WTC11 (cell line): Measurements from ENCODE around the gene TREM2. TPM values are rescaled to one million over a fixed set of nuclear protein-coding genes. Genes with fewer than 3 reads are reported as not detected.

Source experiments
- ATAC-seq: fragments of 200-7000 bp; cut with Tn5 transposase; 2 replicates; pipeline ENCODE4 v1.10.0; 2021; ENCODE audit warnings: mild to moderate bottlenecking, moderate library complexity
- CTCF ChIA-PET: fragments of 300-600 bp; sonication (Branson Sonifier 250); formaldehyde crosslinking; loops from one replicate; lab custom pipeline; 2021; ENCODE audit warnings: antibody characterized with exemption; lab: Charles Lee
- POLR2A ChIA-PET: fragments of 350-600 bp; sonication (Branson Sonifier 250); formaldehyde crosslinking; loops from one replicate; lab custom pipeline; 2021; ENCODE audit warnings: antibody characterized with exemption; lab: Charles Lee
- DNase-seq: peaks from one replicate; pipeline ENCODE4 v3.0.0; 2021; ENCODE audit warnings: low spot score
- H3K27ac Mint-ChIP-seq: 2 replicates; pipeline ENCODE4 v1.8.0; 2021; ENCODE audit warnings: mixed read lengths
- H3K27me3 Mint-ChIP-seq: 2 replicates; pipeline ENCODE4 v1.8.0; 2021; ENCODE audit warnings: low read depth, mild to moderate bottlenecking, moderate library complexity, mixed read lengths
- H3K36me3 Mint-ChIP-seq: 2 replicates; pipeline ENCODE4 v1.8.0; 2021; ENCODE audit warnings: mixed read lengths
- H3K4me1 Mint-ChIP-seq: 2 replicates; pipeline ENCODE4 v1.8.0; 2022; ENCODE audit warnings: mixed read lengths
- H3K4me3 Mint-ChIP-seq: 2 replicates; pipeline ENCODE4 v1.8.0; 2021; ENCODE audit warnings: mild to moderate bottlenecking, moderate library complexity, mixed read lengths
- H3K9me3 Mint-ChIP-seq: 2 replicates; pipeline ENCODE4 v1.8.0; 2021; ENCODE audit warnings: mixed read lengths
- CREB1 ChIP-seq: sonication (generic); formaldehyde crosslinking; IDR thresholded peaks from 2 replicates; pipeline ENCODE4 v1.8.0; 2023; ENCODE audit warnings: mild to moderate bottlenecking, missing genetic modification reagents
- ETV6 ChIP-seq: sonication (generic); formaldehyde crosslinking; IDR thresholded peaks from 2 replicates; pipeline ENCODE4 v1.8.1; 2022; ENCODE audit warnings: mild to moderate bottlenecking, missing genetic modification reagents
- FOXK1 ChIP-seq: sonication (generic); formaldehyde crosslinking; IDR thresholded peaks from 2 replicates; pipeline ENCODE4 v1.8.0; 2022; ENCODE audit warnings: mild to moderate bottlenecking, moderate library complexity, missing genetic modification reagents
- IRF2 ChIP-seq: sonication (generic); formaldehyde crosslinking; IDR thresholded peaks from 2 replicates; pipeline ENCODE4 v1.8.0; 2022; ENCODE audit warnings: low read depth, missing genetic modification reagents, borderline replicate concordance
- JAZF1 ChIP-seq: fragments of 250-450 bp; sonication (Bioruptor Pico); IDR thresholded peaks from 2 replicates; pipeline ENCODE4 v1.9.0; 2021; ENCODE audit warnings: moderate library complexity, mild to moderate bottlenecking, inconsistent platforms
- MYBL2 ChIP-seq: sonication (generic); formaldehyde crosslinking; IDR thresholded peaks from 2 replicates; pipeline ENCODE4 v1.8.1; 2023; ENCODE audit warnings: mild to moderate bottlenecking, moderate library complexity, missing genetic modification reagents
- NR2C2 ChIP-seq: sonication (generic); formaldehyde crosslinking; IDR thresholded peaks from 2 replicates; pipeline ENCODE4 v1.8.0; 2022; ENCODE audit warnings: mild to moderate bottlenecking, missing genetic modification reagents
- NR3C1 ChIP-seq: sonication (generic); formaldehyde crosslinking; conservative IDR thresholded peaks from 2 replicates; pipeline ENCODE4 v1.8.1; 2023; ENCODE audit warnings: low read depth, mild to moderate bottlenecking, missing genetic modification reagents
- SOX15 ChIP-seq: fragments of 250-450 bp; sonication (Bioruptor Pico); IDR thresholded peaks from 2 replicates; pipeline ENCODE4 v1.9.0; 2021; ENCODE audit warnings: mild to moderate bottlenecking
- TP53 ChIP-seq: sonication (generic); formaldehyde crosslinking; IDR thresholded peaks from 2 replicates; pipeline ENCODE4 v1.8.1; 2023; ENCODE audit warnings: mild to moderate bottlenecking, missing genetic modification reagents
- ZNF317 ChIP-seq: sonication (generic); formaldehyde crosslinking; IDR thresholded peaks from 2 replicates; pipeline ENCODE4 v1.8.1; 2023; ENCODE audit warnings: low read depth, mild to moderate bottlenecking, moderate library complexity, missing genetic modification reagents, borderline replicate concordance
- ZNF423 ChIP-seq: fragments of 250-450 bp; sonication (Bioruptor Pico); IDR thresholded peaks from 2 replicates; pipeline ENCODE4 v2.1.2; 2022; ENCODE audit warnings: mild to moderate bottlenecking, moderate library complexity
- total RNA-seq: library from RNA; stranded (reverse); gene quantifications from 3 replicates; pipeline ENCODE4 v1.2.3, GENCODE V29; 2021
- TF ChIP-seq, protein P1 (sequence below): sonication (generic); formaldehyde crosslinking; IDR thresholded peaks from 2 replicates; pipeline ENCODE4 v1.8.0; 2022; ENCODE audit warnings: mild to moderate bottlenecking, missing genetic modification reagents
- TF ChIP-seq, protein P2 (sequence below): sonication (generic); formaldehyde crosslinking; IDR thresholded peaks from 2 replicates; pipeline ENCODE4 v1.8.1; 2023; ENCODE audit warnings: mild to moderate bottlenecking, missing genetic modification reagents, moderate library complexity
- TF ChIP-seq, protein P3 (sequence below): sonication (generic); formaldehyde crosslinking; IDR thresholded peaks from 2 replicates; pipeline ENCODE4 v1.8.1; 2022; ENCODE audit warnings: mild to moderate bottlenecking, moderate library complexity, missing genetic modification reagents
- TF ChIP-seq, protein P4 (sequence below): sonication (generic); formaldehyde crosslinking; IDR thresholded peaks from 2 replicates; pipeline ENCODE4 v1.8.0; 2023; ENCODE audit warnings: missing genetic modification reagents, mild to moderate bottlenecking, borderline replicate concordance
- TF ChIP-seq, protein P5 (sequence below): sonication (generic); formaldehyde crosslinking; IDR thresholded peaks from 2 replicates; pipeline ENCODE4 v1.8.0; 2023; ENCODE audit warnings: missing genetic modification reagents
- TF ChIP-seq, protein P6 (sequence below): sonication (generic); formaldehyde crosslinking; IDR thresholded peaks from 2 replicates; pipeline ENCODE4 v1.8.0; 2022; ENCODE audit warnings: mild to moderate bottlenecking, missing genetic modification reagents
- TF ChIP-seq, protein P7 (sequence below): sonication (generic); formaldehyde crosslinking; conservative IDR thresholded peaks from 2 replicates; pipeline ENCODE4 v1.8.1; 2022; ENCODE audit warnings: mild to moderate bottlenecking, missing genetic modification reagents

TREM2 gene
- total RNA-seq, 1 experiment from 2014 or later, result not detected

DNA sequence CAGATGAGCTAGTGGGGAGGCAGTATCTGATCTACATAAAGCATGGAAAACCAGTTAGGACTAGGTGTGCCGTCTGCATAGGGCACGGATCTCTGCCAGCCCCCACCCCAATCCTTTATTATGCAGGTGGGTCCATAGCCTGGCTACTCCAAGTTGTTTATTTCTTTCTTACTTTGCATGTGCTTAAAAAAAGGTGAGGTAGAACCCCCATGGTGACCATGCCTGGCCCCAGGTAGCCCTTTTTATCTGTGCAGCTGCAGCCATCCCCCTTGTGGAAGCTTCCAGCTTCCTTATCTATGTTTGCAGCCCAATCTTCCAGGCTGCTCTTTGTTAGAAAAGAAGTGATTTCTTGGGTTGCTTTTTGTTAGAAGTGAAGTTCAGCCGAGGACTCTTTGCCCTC is 9.0 kb upstream of the TREM2 start:
- Mint-ChIP-seq H3K36me3 (no peaks in the 10 kb centered on the region), H3K27me3 (no peaks in the 10 kb centered on the region), H3K4me1 (peaks cover 16% of the 10 kb centered on the region), H3K4me3 (no peak overlapping the region), H3K27ac (peak overlapping the region; percentile 97; the same call in 1 of the 2 replicates), H3K9me3 (no peaks in the 10 kb centered on the region)
- TF ChIP-seq ETV6, result no peak
- TF ChIP-seq FOXK1 (CRISPR knock-in tag), result peak; percentile 18; the same call in 1 of the 2 replicates
- TF ChIP-seq IRF2 (CRISPR knock-in tag), result no peak
- no peak for TF ChIP-seq SOX15 (CRISPR knock-in tag)
- ChIA-PET CTCF (interaction anchor here (0.6 to 2.3 kb wide), 6 partner anchors 10 to 173 kb away, joined by 3 to 12 read pairs (median 7); no protein-coding TSS in a partner anchor), POLR2A (no interaction called here)
- peak; percentile 36 for DNase-seq
- peak; percentile 91 for ATAC-seq

DNA sequence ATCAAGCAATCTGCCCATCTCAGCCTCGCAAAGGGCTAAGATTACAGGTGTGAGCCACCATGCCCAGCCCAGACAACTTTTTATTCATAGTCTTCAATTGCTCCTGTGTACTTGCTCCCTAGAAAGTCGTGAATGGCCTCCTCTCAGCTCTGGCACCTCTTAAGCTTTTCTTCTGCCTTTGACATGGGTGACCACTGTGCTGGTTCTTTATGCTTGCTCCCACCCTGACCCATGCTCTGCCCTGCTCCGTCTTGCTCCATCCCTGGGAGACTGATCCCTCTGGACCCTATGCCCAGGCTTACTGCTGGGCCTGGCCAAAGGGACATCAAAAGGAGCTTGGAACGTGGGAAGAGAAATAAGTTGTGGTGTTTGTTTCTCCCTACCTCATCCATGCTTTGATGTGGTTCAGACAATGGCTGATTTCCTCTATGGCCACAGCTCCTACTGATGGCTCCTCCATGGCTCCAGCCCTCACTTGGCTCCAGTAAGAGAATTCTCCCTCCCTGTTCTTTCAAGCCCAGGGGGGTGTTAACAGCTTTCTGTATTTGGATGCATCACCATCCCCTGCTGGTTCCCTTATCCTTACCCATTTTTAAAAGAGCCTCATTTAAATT is 7.7 kb upstream of the TREM2 start:
- Mint-ChIP-seq H3K27me3 (no peaks in the 10 kb centered on the region; the same call in 1 of the 2 replicates), H3K9me3 (no peaks in the 10 kb centered on the region), H3K36me3 (no peaks in the 10 kb centered on the region), H3K4me3 (no peak overlapping the region), H3K4me1 (peaks cover 16% of the 10 kb centered on the region), H3K27ac (peak overlapping the region; percentile 2; the same call in 1 of the 2 replicates)
- CTCF ChIA-PET, result interaction anchor here (0.9 to 2.3 kb wide), 4 partner anchors 12 to 70 kb away, joined by 4 to 12 read pairs (median 10); no protein-coding TSS in a partner anchor
- TF ChIP-seq SOX15 (CRISPR knock-in tag), result no peak
- TF ChIP-seq, protein P1, sequence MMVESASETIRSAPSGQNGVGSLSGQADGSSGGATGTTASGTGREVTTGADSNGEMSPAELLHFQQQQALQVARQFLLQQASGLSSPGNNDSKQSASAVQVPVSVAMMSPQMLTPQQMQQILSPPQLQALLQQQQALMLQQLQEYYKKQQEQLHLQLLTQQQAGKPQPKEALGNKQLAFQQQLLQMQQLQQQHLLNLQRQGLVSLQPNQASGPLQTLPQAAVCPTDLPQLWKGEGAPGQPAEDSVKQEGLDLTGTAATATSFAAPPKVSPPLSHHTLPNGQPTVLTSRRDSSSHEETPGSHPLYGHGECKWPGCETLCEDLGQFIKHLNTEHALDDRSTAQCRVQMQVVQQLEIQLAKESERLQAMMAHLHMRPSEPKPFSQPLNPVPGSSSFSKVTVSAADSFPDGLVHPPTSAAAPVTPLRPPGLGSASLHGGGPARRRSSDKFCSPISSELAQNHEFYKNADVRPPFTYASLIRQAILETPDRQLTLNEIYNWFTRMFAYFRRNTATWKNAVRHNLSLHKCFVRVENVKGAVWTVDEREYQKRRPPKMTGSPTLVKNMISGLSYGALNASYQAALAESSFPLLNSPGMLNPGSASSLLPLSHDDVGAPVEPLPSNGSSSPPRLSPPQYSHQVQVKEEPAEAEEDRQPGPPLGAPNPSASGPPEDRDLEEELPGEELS (CRISPR knock-in tag), result no peak
- DNase-seq (no peak), ATAC-seq (peak; percentile 12; the same call in 1 of the 2 replicates)
- POLR2A ChIA-PET, result no interaction called here

DNA sequence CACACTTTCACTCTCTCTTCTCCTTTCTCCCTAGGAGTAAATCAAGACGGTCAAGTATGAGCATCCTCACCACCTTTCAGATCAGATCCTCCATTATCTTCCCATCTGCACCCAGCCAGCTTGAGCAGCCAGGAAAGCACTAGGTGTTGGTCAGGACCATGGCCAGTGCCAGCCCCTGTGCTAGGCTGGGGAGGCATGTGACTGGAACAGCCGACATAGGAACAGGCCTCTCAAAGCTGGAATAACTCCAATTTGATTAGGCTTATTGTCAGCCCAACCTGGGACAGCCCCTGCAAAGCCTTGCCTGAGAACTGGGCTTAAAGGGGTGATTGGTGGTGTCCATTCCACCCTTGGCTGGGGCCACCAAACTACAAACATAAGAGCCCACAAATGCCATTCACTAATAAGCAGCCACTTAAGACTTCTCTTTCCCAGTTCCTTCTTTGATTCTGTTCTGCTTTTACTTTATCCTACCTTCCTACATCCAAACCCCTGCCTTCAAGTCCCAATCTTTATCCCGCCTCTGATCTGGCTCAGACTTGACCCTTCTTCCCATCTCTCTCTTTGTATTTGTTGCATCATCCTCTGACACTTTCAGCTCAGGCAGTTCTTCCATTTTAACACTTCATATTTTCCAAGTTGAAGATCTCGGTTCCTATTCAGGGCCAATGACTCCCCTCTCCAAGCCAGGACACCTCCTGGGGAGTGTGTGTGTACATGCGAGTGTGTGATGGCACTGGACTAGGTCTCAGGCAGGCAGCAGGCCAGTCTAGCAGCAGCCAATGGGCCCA is 4.5 kb upstream of the TREM2 start:
- H3K4me1 Mint-ChIP-seq, result peaks cover 16% of the 10 kb centered on the region
- no peak overlapping the region for H3K4me3 Mint-ChIP-seq
- ChIA-PET CTCF (interaction anchor here (0.9 to 3.5 kb wide), 4 partner anchors 12 to 67 kb away, joined by 3 to 10 read pairs (median 5); no protein-coding TSS in a partner anchor), POLR2A (no interaction called here)
- H3K27me3 Mint-ChIP-seq, result no peaks in the 10 kb centered on the region; the same call in 1 of the 2 replicates
- DNase-seq (peak; percentile 71), ATAC-seq (peak; percentile 57)
- H3K9me3 Mint-ChIP-seq, result no peaks in the 10 kb centered on the region
- no peak overlapping the region for H3K27ac Mint-ChIP-seq
- no peaks in the 10 kb centered on the region for H3K36me3 Mint-ChIP-seq
- TF ChIP-seq, protein P2, sequence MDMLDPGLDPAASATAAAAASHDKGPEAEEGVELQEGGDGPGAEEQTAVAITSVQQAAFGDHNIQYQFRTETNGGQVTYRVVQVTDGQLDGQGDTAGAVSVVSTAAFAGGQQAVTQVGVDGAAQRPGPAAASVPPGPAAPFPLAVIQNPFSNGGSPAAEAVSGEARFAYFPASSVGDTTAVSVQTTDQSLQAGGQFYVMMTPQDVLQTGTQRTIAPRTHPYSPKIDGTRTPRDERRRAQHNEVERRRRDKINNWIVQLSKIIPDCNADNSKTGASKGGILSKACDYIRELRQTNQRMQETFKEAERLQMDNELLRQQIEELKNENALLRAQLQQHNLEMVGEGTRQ, result peak; percentile 66
- TF ChIP-seq, protein P3, sequence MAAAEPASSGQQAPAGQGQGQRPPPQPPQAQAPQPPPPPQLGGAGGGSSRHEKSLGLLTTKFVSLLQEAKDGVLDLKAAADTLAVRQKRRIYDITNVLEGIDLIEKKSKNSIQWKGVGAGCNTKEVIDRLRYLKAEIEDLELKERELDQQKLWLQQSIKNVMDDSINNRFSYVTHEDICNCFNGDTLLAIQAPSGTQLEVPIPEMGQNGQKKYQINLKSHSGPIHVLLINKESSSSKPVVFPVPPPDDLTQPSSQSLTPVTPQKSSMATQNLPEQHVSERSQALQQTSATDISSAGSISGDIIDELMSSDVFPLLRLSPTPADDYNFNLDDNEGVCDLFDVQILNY (CRISPR knock-in tag), result 0 out of 2 replicates have a peak, but pooled peaks have one; percentile 22
- TF ChIP-seq, protein P4, sequence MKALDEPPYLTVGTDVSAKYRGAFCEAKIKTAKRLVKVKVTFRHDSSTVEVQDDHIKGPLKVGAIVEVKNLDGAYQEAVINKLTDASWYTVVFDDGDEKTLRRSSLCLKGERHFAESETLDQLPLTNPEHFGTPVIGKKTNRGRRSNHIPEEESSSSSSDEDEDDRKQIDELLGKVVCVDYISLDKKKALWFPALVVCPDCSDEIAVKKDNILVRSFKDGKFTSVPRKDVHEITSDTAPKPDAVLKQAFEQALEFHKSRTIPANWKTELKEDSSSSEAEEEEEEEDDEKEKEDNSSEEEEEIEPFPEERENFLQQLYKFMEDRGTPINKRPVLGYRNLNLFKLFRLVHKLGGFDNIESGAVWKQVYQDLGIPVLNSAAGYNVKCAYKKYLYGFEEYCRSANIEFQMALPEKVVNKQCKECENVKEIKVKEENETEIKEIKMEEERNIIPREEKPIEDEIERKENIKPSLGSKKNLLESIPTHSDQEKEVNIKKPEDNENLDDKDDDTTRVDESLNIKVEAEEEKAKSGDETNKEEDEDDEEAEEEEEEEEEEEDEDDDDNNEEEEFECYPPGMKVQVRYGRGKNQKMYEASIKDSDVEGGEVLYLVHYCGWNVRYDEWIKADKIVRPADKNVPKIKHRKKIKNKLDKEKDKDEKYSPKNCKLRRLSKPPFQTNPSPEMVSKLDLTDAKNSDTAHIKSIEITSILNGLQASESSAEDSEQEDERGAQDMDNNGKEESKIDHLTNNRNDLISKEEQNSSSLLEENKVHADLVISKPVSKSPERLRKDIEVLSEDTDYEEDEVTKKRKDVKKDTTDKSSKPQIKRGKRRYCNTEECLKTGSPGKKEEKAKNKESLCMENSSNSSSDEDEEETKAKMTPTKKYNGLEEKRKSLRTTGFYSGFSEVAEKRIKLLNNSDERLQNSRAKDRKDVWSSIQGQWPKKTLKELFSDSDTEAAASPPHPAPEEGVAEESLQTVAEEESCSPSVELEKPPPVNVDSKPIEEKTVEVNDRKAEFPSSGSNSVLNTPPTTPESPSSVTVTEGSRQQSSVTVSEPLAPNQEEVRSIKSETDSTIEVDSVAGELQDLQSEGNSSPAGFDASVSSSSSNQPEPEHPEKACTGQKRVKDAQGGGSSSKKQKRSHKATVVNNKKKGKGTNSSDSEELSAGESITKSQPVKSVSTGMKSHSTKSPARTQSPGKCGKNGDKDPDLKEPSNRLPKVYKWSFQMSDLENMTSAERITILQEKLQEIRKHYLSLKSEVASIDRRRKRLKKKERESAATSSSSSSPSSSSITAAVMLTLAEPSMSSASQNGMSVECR (CRISPR knock-in tag), result peak; percentile 80; the same call in 1 of the 2 replicates
- TF ChIP-seq, protein P5, sequence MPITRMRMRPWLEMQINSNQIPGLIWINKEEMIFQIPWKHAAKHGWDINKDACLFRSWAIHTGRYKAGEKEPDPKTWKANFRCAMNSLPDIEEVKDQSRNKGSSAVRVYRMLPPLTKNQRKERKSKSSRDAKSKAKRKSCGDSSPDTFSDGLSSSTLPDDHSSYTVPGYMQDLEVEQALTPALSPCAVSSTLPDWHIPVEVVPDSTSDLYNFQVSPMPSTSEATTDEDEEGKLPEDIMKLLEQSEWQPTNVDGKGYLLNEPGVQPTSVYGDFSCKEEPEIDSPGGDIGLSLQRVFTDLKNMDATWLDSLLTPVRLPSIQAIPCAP, result no peak
- no peak for TF ChIP-seq JAZF1 (CRISPR knock-in tag)
- TF ChIP-seq ZNF317 (CRISPR knock-in tag), result peak; percentile 81
- peak; percentile 57; the same call in 1 of the 2 replicates for TF ChIP-seq TP53
- no peak for TF ChIP-seq NR2C2
- TF ChIP-seq MYBL2 (CRISPR knock-in tag), result no peak
- no peak for TF ChIP-seq ZNF423 (CRISPR knock-in tag)
- TF ChIP-seq CREB1, result 0 out of 2 replicates have a peak, but pooled peaks have one; percentile 44
- TF ChIP-seq, protein P6, sequence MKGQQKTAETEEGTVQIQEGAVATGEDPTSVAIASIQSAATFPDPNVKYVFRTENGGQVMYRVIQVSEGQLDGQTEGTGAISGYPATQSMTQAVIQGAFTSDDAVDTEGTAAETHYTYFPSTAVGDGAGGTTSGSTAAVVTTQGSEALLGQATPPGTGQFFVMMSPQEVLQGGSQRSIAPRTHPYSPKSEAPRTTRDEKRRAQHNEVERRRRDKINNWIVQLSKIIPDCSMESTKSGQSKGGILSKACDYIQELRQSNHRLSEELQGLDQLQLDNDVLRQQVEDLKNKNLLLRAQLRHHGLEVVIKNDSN (CRISPR knock-in tag), result peak; percentile 80; the same call in 1 of the 2 replicates
- TF ChIP-seq NR3C1 (CRISPR knock-in tag), result no peak
- TF ChIP-seq, protein P7, sequence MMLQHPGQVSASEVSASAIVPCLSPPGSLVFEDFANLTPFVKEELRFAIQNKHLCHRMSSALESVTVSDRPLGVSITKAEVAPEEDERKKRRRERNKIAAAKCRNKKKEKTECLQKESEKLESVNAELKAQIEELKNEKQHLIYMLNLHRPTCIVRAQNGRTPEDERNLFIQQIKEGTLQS (CRISPR knock-in tag), result no peak
